GM21526 (cell line): ENCODE data around the gene E2F7.
"Not testable (repeated sequence)": the region's sequence is repeated elsewhere in the genome, so short reads cannot be mapped to it uniquely, and the experiment has no call there.

Source experiments
- ATAC-seq: cut with Tn5 transposase; IDR thresholded peaks from one replicate; pipeline ENCODE4 v1.9.1; 2021; ENCODE audit warnings: moderate library complexity; ENCODE audit not compliant: unreplicated experiment, low FRiP score

Gene E2F7, protein sequence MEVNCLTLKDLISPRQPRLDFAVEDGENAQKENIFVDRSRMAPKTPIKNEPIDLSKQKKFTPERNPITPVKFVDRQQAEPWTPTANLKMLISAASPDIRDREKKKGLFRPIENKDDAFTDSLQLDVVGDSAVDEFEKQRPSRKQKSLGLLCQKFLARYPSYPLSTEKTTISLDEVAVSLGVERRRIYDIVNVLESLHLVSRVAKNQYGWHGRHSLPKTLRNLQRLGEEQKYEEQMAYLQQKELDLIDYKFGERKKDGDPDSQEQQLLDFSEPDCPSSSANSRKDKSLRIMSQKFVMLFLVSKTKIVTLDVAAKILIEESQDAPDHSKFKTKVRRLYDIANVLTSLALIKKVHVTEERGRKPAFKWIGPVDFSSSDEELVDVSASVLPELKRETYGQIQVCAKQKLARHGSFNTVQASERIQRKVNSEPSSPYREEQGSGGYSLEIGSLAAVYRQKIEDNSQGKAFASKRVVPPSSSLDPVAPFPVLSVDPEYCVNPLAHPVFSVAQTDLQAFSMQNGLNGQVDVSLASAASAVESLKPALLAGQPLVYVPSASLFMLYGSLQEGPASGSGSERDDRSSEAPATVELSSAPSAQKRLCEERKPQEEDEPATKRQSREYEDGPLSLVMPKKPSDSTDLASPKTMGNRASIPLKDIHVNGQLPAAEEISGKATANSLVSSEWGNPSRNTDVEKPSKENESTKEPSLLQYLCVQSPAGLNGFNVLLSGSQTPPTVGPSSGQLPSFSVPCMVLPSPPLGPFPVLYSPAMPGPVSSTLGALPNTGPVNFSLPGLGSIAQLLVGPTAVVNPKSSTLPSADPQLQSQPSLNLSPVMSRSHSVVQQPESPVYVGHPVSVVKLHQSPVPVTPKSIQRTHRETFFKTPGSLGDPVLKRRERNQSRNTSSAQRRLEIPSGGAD

DNA sequence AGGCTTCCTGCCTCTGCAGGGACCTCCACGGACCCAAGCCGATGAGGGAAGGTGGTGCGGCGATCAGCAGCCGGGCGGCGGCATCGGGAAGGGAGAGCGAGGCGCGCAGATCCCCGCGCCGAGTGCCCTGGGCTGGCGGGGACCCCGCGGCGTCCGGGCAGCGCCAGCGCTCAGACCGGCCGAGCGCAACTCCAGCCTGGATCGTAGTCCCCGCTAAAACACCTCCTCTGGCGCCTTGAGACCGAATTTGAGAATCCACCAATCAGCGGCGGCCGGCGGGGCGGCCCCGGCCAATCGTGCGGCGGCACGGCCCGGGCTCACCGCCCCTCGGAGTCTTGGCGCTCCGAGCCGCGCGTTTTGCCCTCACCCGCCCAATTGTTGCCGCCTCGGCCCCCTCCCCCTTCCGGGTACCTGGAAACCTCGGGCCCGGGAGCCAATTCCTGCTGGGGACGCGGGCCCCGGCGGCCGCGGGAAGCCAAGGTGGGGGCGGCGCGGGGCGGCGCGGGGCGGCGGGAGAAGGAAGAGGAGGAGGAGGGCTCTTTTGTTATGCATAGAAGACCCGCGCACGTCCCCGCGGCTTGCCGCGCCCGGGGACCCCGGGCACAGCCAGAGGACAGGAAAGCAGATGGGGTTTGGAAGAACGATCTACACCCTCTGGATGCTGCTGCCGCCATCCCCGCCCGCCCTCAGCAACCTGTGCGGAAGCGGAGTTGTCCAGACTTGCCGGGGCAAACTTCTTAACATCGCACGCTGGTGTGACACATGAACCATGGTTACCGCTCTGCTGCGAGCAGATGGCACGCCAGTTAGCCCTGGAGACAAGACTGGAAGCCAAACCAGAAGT lies at the start of gene E2F7:
Gene E2F7 (minus strand): TSS at position 209 of the 844 bp plus-strand sequence. CDS start 934 bp downstream, outside the sequence.
- ATAC-seq: peak; percentile 83

DNA sequence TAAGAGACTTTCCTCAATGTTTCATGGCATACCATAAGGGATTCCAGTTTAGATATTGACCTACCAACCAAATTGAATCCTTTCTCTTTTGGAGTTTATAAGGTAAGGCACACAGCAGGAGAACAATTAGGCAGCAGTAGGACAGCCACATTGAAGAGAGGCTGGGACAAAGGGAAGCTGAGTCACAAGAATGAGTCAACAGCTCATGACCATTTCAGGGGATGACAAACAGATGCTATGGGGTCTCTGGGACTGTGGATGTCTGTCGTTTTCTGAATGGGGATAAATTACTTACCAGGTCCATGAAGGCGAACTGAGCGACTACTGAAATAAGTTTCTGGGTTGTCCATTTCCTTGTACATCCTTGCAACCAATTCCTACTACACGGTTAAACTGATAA lies 48.6 kb upstream of the E2F7 start:
- ATAC-seq: no peak

DNA sequence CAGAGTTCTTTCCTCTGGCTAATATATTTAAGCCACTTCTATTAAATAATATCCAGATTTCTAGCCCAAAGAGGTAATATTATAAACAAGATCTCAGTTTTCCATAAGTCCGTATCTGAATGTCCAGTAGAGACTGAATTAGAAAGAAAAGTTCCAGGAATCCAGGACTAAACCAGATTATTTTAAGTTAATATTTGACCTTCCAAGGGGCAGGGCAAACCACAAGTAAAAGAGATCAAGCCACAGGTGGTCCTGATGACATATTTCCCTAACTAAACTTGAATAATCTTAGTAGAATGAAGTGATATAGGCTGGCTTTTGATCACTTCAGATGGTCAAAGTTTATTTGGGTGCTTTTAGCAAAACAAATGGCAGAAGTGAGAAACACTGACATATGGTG lies 43.3 kb upstream of the E2F7 start:
- no peak for ATAC-seq

DNA sequence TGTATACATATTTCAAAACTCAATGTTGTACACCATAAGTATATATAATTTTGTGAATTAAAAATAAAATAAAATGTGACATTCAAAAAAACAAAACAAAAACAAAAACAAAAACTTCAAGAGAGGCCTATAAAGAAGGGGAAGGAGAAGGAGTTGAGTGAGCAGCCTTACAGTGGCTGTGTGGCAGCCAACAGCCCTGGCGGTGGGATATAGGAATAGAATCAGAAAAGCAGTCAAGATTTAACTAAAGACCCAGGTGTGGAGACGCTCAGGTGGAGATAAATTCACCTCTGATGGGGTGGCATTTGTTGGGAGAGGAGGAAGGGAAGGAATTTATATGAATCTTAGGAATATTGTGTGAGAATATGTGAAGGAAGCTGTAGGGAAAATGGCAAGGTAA lies 41.8 kb upstream of the E2F7 start:
- no peak for ATAC-seq

DNA sequence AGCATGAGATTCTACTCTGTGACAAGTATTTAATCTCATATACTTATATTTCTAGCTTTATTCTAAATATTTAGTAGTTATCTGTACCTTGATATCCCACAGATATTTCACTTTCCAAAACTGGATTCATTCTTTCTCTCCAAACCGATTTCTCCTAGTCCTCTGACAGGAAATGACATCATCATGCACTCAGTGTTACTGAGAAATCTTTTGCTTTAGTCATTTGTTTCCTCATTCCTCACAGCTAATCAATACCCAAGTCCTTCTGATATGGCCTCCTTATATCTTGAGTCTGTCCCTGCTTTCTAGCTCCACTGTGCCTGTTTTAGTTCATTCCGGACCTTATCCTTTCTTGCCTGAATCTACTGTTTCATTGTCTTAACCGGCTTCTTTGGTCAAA lies 39.4 kb upstream of the E2F7 start:
- no peak for ATAC-seq

DNA sequence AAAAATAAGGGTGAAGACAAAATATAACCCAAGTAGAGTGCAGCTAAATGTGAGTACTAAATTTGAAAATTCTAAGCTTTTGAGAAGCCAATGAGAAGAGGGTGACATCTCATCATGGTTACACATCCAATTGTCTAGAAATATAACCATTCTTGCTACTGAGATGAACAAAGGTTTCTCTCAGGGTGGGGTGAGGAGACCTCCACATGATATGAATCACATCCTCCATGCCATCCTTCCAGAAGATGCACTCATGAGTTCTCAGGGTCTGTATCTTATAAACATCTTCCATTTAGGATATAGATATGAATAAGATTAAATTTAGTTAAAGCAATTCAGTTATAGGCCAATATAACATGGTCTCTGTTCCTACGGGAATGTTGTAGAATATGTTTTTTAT lies 38.9 kb upstream of the E2F7 start:
- no peak for ATAC-seq

DNA sequence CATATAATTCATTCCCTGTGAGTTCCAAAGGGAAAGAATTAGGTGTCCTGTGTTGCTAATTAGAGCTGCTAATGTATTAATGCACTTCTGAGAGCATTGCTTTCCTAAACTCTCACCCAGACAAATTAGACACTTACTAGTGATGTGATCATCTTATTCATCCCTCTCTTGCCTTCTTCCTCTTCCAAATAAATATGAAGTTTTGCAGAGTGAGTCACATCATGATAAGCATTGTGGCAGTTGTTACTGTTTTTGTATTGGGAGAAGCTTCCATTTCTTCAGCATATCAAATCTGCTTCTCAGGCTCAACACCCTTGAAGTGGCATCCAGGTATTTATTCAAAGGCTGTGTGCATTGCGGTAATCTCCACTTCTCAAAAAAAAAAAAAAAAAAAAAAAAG lies 37.3 kb upstream of the E2F7 start:
- ATAC-seq: no peak

DNA sequence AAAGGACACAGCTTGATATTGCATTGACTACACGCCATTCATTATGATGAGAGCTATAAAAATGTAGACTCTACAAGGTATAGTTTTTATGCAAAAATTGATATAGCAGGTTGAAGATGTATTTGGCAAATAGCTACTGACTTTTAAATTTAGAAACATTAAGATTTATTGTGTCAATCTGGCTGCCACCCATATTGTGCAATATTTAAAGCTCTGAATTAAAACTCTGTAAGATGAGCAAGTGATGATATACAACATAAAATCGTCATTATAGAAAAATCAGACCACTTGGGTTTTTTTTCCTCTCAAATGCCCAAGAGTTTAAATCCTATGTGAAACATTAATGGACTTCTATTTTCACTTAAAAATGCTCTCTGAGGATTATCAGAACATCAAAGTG lies 36.8 kb upstream of the E2F7 start:
- ATAC-seq: no peak

DNA sequence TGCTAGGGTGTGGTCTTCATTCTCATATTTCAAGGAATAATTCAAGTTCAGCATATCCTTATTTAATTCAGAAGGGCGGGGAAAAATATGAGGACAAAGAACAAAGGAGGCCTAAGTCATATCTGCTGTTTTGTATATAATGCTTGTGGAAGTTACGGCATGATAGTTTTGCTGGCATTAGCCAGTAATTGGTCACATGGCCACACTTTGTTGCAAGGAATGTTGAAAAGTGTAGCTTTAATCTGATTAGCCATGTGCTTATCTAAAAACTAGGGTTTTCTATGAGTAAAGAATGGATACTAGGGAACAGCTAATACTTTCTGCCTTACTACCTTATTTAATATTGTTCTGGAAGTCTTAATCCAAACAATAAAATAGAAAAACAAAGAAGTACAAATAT lies 34.4 kb upstream of the E2F7 start:
- no peak for ATAC-seq

DNA sequence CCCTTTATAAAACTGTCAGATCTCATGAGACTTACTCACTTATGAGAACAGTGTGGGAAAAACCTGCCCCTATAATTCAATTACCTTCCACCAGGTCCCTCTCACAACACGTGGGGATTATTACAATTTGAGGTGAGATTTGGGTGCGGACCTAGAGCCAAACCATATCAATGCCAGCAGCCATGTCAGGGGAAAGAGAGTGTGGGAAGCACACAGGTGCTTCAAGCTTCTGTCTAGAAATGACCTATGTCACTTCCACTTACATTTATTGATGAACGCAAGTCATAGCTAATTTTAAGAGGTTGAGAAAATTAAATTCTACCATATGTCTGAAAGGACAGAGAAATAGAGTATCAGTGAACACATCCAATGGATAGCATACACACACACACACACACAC lies 32.5 kb upstream of the E2F7 start:
- no peak for ATAC-seq

DNA sequence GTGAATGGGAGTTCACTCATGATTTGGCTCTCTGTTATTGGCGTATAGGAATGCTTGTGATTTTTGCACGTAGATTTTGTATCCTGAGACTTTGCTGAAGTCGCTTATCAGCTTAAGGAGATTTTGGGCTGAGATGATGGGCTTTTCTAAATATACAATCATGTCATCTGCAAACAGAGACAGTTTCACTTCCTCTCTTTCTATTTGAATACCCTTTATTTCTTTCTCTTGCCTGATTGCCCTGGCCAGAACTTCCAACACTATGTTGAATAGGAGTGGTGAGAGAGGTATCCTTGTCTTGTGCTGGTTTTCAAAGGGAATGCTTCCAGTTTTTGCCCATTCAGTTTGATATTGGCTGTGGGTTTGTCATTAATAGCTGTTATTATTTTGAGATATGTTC lies 26.9 kb upstream of the E2F7 start:
- not testable (repeated sequence) for ATAC-seq

DNA sequence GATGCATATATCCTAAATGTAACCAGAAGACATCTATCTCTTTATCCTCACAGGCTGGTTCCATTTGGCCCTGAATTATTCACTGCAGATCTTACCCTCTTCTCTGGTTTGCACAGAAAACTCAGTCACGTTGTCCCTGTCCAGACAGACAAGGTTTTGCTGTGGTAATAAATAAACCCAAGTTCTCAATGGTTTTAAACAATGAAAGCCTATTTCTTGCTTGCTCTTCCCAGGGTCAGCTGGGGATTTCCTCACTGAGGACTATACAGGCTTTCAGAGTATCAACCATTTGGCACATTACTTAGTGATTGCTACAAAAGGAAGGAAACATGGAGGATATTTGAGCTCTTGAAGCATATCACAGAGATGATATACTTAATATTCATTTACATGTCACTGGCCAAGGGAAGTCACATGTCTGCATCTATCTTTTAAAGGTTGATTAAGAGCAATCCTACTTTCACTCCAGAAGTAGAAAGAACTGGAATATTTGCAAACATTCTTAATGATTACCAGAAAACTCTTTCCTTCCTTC lies 24.4 kb upstream of the E2F7 start:
- ATAC-seq: no peak

DNA sequence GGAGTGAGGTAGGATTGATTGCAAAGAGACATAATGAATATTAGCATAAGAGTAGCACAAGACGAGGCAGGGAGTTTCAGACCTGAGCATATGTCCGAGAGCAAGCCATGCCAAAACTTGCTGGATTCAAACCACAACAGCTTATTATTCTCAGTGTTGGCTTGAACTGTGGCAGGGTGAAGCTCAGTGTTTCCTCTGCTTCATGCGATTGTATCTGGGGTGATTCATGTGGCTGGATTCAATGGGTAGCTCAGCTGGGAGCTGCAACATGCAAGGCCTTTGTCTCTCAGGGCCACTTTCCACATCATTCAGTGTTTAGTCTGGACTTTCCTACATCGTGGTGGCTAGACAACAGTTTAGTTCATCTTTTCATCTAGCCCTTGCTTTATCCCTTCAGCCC lies 22.1 kb upstream of the E2F7 start:
- ATAC-seq: no peak

DNA sequence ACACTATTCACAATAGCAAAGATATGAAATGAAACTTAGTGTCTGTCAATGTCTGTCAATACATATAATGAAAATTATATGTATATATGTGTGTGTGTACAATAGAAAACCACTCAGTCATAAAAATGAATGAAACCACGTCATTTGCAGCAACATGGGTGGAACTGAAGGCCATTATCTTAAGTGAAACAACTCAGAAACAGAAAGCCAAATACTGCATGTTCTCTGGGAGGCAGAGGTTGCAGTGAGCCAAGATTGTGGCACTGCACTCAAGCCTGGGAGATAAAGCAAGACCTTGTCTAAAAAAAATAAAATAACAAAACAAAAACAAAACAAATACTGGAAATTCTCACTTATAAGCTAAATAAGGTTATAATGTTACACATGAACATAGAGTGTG lies 16.7 kb upstream of the E2F7 start:
- no peak for ATAC-seq

DNA sequence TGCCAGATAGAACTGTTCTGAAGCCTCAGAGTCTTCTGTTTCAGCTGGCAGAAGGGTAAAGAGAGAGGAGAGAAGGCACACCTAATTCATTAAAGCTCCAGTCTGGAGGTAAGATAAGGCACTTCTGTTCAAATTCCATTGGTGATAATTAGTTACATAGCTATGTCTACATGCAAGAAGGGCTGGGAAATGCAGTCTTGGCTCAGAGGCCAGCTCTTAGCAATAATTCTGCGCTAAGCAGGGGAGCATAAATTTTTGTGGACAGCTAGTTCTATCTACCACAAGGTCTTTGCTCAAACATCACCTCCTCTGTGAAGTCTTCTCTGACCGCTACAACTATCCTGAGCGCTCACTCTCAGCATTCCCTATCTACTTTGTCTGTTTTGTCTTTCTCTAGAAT lies 14.3 kb upstream of the E2F7 start:
- no peak for ATAC-seq

DNA sequence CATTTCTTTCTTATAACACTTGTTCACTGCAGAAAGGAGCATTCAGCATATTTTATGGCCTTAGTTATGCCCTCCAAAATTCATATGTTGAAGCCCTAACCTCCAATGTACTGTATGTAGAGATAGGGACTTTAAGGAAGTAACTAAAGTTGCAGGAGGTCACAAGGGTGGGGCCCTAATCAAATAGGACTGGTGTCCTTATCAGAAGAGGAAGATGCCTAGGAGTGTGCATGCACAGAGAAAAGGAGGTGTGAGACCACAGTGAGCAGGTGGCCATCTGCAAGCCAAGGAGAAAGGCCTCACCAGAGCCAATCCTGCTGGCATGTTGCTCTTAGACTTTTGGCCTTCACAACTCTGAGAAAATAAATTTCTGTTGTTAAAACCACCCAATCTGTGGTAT lies 12.9 kb upstream of the E2F7 start:
- no peak for ATAC-seq

DNA sequence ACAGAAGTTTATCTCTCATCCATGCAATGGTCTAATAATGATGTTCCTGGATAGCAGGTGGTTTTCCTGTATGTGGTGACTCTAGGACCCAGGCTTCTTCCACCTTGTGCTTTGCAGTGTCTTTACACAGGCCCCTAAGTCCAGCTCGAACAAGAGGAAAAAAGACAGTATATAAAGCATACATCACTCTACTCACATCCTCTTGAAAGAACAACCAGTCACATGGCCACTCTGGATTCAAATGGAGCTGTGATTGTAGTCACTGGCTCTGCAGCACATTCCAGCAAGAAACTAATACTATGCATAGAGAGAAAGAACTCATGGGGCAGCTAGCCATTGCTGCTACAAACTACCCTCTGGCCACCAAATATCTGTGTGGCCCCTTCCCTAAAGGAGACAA lies 11.5 kb upstream of the E2F7 start:
- no peak for ATAC-seq

DNA sequence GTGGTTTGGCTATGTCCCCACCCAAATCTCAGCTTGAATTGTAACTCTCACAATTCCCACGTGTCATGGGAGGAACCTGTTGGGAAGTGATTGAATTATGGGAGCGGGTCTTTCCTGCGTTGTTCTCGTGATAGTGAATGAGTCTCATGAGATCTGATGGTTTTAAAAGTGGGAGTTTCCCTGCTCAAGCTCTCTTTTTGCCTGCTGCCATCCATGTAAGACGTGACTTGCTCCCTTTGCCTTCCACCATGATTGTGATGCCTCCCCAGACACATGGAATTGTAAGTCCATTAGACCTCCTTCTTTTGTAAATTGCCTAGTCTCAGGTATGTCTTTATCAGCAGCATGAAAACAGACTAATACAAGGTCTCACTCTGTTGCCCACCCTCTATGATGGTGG lies 8.5 kb upstream of the E2F7 start:
- not testable (repeated sequence) for ATAC-seq

DNA sequence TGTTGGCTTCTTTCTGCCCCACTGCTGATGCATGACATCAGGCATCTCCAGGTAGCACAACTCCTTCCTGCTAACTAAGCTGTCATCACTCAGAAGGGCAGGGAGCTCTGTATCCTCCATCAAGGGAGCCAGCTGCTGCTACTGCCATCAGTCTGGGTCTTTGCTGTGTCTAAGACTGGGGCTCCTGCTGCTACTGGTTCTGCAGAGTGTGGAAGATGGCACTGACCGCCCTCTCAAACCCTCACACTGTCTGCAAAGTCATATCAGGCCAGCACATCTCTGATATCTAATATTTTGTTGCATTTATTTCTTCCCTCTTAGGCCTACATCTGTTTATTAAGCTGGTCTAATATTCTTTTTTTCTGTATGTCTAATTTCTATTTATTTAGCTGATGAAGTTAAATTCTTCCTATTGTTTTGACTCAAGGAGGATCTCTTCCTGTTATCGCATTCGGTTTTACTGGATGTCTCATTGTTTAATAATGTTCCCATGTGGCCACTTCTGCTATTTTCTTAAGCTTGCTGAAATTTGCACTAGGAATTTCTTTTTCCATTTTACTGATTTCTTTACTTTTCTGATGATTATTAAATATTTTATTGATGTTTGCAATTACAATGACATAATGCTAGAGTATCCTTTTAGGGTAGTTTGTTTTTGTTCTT lies 7.6 kb upstream of the E2F7 start:
- ATAC-seq: no peak

DNA sequence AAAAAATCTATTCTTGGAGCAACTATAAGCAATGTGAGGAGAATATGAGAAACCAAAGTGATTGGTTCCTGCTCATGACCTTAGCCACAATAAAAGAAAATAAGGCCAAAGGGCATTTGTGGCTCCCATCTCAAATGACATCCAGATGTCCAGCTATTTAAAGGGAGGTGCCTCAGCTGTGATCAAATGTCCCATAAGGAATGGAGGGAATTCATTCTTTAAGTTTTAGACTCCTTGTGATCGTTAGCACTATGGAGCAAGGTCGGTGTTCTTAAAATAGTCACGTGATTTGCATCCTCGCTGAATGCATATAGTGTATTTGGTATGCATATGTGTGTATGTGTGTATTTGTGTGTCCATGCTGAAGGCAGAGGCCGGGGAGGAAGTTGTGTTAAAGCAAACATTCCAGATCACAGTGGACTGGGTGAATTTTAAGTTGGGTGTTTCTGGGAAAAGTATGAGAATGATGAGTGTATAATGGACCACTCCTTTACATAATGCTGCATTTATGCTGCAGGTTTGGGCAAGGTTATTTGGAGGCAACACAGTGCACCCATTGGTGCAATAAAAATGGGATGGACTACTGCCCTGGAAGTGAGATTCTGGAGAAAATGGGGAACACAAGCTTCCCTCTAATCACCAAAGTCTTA lies 5.6 kb upstream of the E2F7 start:
- no peak for ATAC-seq
